ENCODE data around the gene AMDHD2. TPM values are rescaled to one million over a fixed set of nuclear protein-coding genes. Genes with fewer than 3 reads are reported as not detected.

Gene AMDHD2
- total RNA-seq = 15.2 TPM

GRCh38 chr16:2520097-2520783 is at the start of gene AMDHD2:
Gene AMDHD2, plus strand, starts transcription at chr16:2520371. Its CDS starts 88 bp downstream, at chr16:2520459.

GRCh38 chr16:2471016-2471652 is 49.0 kb upstream of the AMDHD2 start, which contains the start of gene NTN3:
Gene NTN3, plus strand, starts transcription at chr16:2471297. Its CDS starts 405 bp downstream, at chr16:2471702.

GRCh38 chr16:2474877-2475412 is 45.2 kb upstream of the AMDHD2 start, which contains the start of gene TBC1D24:
Gene TBC1D24, plus strand, starts transcription at chr16:2475127. Its CDS starts 21,022 bp downstream, at chr16:2496149.

GRCh38 chr16:2513405-2514332 is 6.5 kb upstream of the AMDHD2 start, which contains the start of gene ATP6V0C:
Gene ATP6V0C, plus strand, starts transcription at chr16:2513952. Its CDS starts 152 bp downstream, at chr16:2514104.

GRCh38 chr16:2531371-2531695 is 11.2 kb downstream of the AMDHD2 start, which contains the start of gene CEMP1:
Gene CEMP1, minus strand, starts transcription at chr16:2531408. Its CDS starts 335 bp downstream, at chr16:2531073.

GRCh38 chr16:2537451-2538379 is 17.5 kb downstream of the AMDHD2 start, which contains the start of gene PDPK1:
Gene PDPK1, plus strand, starts transcription at chr16:2538021. Its CDS starts 92 bp downstream, at chr16:2538113.

Small RNAs within 50 kb of the gene (small RNA-seq; reads per million reads assigned to genes)
- gene AC093525.1 = not detected
- not detected for gene MIR3178

Other genes with a start within 250 kb of the AMDHD2 start
- 75.9 TPM for gene ABCA3, start 179.6 kb upstream of the AMDHD2 start, total RNA-seq
- gene CCNF, start 90.9 kb upstream of the AMDHD2 start, total RNA-seq = 13.4 TPM
- gene TEDC2, start 60.3 kb upstream of the AMDHD2 start, total RNA-seq = 6.5 TPM
- 5.1 TPM for gene NTN3, start 49.1 kb upstream of the AMDHD2 start, total RNA-seq
- gene TBC1D24, start 45.2 kb upstream of the AMDHD2 start, total RNA-seq = 47.7 TPM
- 48.4 TPM for gene ATP6V0C, start 6.4 kb upstream of the AMDHD2 start, total RNA-seq
- gene CEMP1, start 11.0 kb downstream of the AMDHD2 start, total RNA-seq = 0.92 TPM
- gene PDPK1, start 17.6 kb downstream of the AMDHD2 start, total RNA-seq = 31.6 TPM
- gene KCTD5, start 162.2 kb downstream of the AMDHD2 start, total RNA-seq = 19.6 TPM
- 3.9 TPM for gene PRSS27, start 199.9 kb downstream of the AMDHD2 start, total RNA-seq
- gene SRRM2, start 232.3 kb downstream of the AMDHD2 start, total RNA-seq = 70.1 TPM